Measurements from ENCODE around the gene POLR2E.

- TF ChIP-seq CTCF (IDR thresholded peaks at IDR 0.05) (no peak), POLR2A (IDR thresholded peaks at IDR 0.05) (no peak), POLR2AphosphoS5 (IDR thresholded peaks at IDR 0.05) (no peak)
Measured at GRCh38 chr19:1055886-1056620, 39.1 kb downstream of the POLR2E start.

Data from prostate gland (tissue), 2 donors.